Measurements from ENCODE around the gene RFPL4A. TPM values are rescaled to one million over a fixed set of nuclear protein-coding genes. Genes with fewer than 3 reads are reported as not detected.
"Not testable (repeated sequence)": the region's sequence is repeated elsewhere in the genome, so short reads cannot be mapped to it uniquely, and the experiment has no call there.

The RFPL4A gene
- not detected for total RNA-seq

- not testable (repeated sequence) for DNase-seq (ENCODE audit: low spot score); H3K27ac Mint-ChIP-seq; H3K36me3 Mint-ChIP-seq; ATAC-seq; H3K9me3 Mint-ChIP-seq; H3K4me3 Mint-ChIP-seq; H3K4me1 Mint-ChIP-seq (ENCODE audit: low read depth in 2 of 2)
- H3K27me3 Mint-ChIP-seq = peaks cover 4 to 34% of the 10 kb centered on the region in 2 donors
Observed at GRCh38 chr19:55758797-55759196, at the start of gene RFPL4A. TSS of gene RFPL4A (plus strand) at chr19:55759097. CDS start at chr19:55761801, 2,704 bp downstream.

GRCh38 chr19:55711719-55712118 lies 47.2 kb upstream of the RFPL4A start:
- peaks cover 4% of the 10 kb centered on the region for H3K9me3 Mint-ChIP-seq
- H3K27ac Mint-ChIP-seq = no peak overlapping the region
- H3K4me1 Mint-ChIP-seq (ENCODE audit: low read depth in 2 of 2) = peaks cover 0 to 11% of the 10 kb centered on the region in 2 donors
- ATAC-seq = no peak
- H3K4me3 Mint-ChIP-seq = no peak overlapping the region
- H3K27me3 Mint-ChIP-seq = peaks cover 0 to 5% of the 10 kb centered on the region in 2 donors
- H3K36me3 Mint-ChIP-seq = no peaks in the 10 kb centered on the region
- no peak for DNase-seq (ENCODE audit: low spot score)

- Mint-ChIP-seq H3K4me3 (no peak overlapping the region), H3K4me1 (ENCODE audit: low read depth in 2 of 2) (peaks cover 0 to 11% of the 10 kb centered on the region in 2 donors), H3K9me3 (peaks cover 4% of the 10 kb centered on the region), H3K27ac (peak overlapping the region in 1 of 2 donors; percentile 73), H3K36me3 (no peaks in the 10 kb centered on the region), H3K27me3 (peaks cover 7 to 12% of the 10 kb centered on the region in 2 donors)
- ATAC-seq = no peak
- no peak for DNase-seq (ENCODE audit: low spot score)
Observed at GRCh38 chr19:55712804-55713631, 45.9 kb upstream of the RFPL4A start.

- Mint-ChIP-seq H3K27ac (no peak overlapping the region), H3K4me3 (no peak overlapping the region), H3K4me1 (ENCODE audit: low read depth in 2 of 2) (peaks cover 0 to 8% of the 10 kb centered on the region in 2 donors), H3K9me3 (peaks cover 4% of the 10 kb centered on the region), H3K36me3 (peaks cover under 1% of the 10 kb centered on the region), H3K27me3 (peaks cover 21 to 30% of the 10 kb centered on the region in 2 donors)
- no peak for DNase-seq (ENCODE audit: low spot score)
- ATAC-seq = no peak
Observed at GRCh38 chr19:55716531-55716930, 42.4 kb upstream of the RFPL4A start.

- DNase-seq (ENCODE audit: low spot score) = no peak
- Mint-ChIP-seq H3K9me3 (peaks cover 8% of the 10 kb centered on the region), H3K36me3 (peaks cover 6% of the 10 kb centered on the region), H3K27me3 (peaks cover 26 to 37% of the 10 kb centered on the region in 2 donors), H3K4me1 (ENCODE audit: low read depth in 2 of 2) (peaks cover 0 to 7% of the 10 kb centered on the region in 2 donors), H3K27ac (no peak overlapping the region), H3K4me3 (no peak overlapping the region)
- ATAC-seq = no peak
Observed at GRCh38 chr19:55717251-55717650, 41.6 kb upstream of the RFPL4A start.

- peaks cover 29 to 42% of the 10 kb centered on the region in 2 donors for H3K27me3 Mint-ChIP-seq
- not testable (repeated sequence) for H3K27ac Mint-ChIP-seq; ATAC-seq; DNase-seq (ENCODE audit: low spot score); H3K4me3 Mint-ChIP-seq; H3K36me3 Mint-ChIP-seq; H3K4me1 Mint-ChIP-seq (ENCODE audit: low read depth in 2 of 2)
- H3K9me3 Mint-ChIP-seq = peaks cover 10% of the 10 kb centered on the region
Observed at GRCh38 chr19:55717879-55718711, 40.8 kb upstream of the RFPL4A start.

- Mint-ChIP-seq H3K4me3 (no peak overlapping the region), H3K27me3 (peaks cover 30 to 42% of the 10 kb centered on the region in 2 donors), H3K9me3 (peaks cover 9% of the 10 kb centered on the region), H3K36me3 (peaks cover 6% of the 10 kb centered on the region), H3K4me1 (ENCODE audit: low read depth in 2 of 2) (no peaks in the 10 kb centered on the region), H3K27ac (no peak overlapping the region)
- ATAC-seq = no peak
- DNase-seq (ENCODE audit: low spot score) = no peak
Observed at GRCh38 chr19:55720214-55720746, 38.6 kb upstream of the RFPL4A start.

GRCh38 chr19:55720801-55721200 lies 38.1 kb upstream of the RFPL4A start:
- no peaks in the 10 kb centered on the region for H3K4me1 Mint-ChIP-seq (ENCODE audit: low read depth in 2 of 2)
- H3K9me3 Mint-ChIP-seq = peaks cover 9% of the 10 kb centered on the region
- no peak overlapping the region for H3K27ac Mint-ChIP-seq
- ATAC-seq (no peak), DNase-seq (ENCODE audit: low spot score) (no peak)
- H3K27me3 Mint-ChIP-seq = peaks cover 33 to 42% of the 10 kb centered on the region in 2 donors
- H3K36me3 Mint-ChIP-seq = peaks cover 6% of the 10 kb centered on the region
- H3K4me3 Mint-ChIP-seq = no peak overlapping the region

GRCh38 chr19:55723491-55723890 lies 35.4 kb upstream of the RFPL4A start:
- DNase-seq (ENCODE audit: low spot score) (no peak), ATAC-seq (no peak)
- H3K9me3 Mint-ChIP-seq = peaks cover 9% of the 10 kb centered on the region
- H3K27ac Mint-ChIP-seq = no peak overlapping the region
- H3K4me1 Mint-ChIP-seq (ENCODE audit: low read depth in 2 of 2) = no peaks in the 10 kb centered on the region
- H3K36me3 Mint-ChIP-seq = peaks cover 6% of the 10 kb centered on the region
- peaks cover 26 to 40% of the 10 kb centered on the region in 2 donors for H3K27me3 Mint-ChIP-seq
- no peak overlapping the region for H3K4me3 Mint-ChIP-seq

- not testable (repeated sequence) for ATAC-seq; H3K27ac Mint-ChIP-seq; H3K4me1 Mint-ChIP-seq (ENCODE audit: low read depth in 2 of 2); H3K27me3 Mint-ChIP-seq; H3K36me3 Mint-ChIP-seq; H3K9me3 Mint-ChIP-seq; H3K4me3 Mint-ChIP-seq; DNase-seq (ENCODE audit: low spot score)
Observed at GRCh38 chr19:55730378-55730777, 28.5 kb upstream of the RFPL4A start.

- H3K4me1 Mint-ChIP-seq (ENCODE audit: low read depth in 2 of 2) = no peaks in the 10 kb centered on the region
- no peak for DNase-seq (ENCODE audit: low spot score)
- H3K27ac Mint-ChIP-seq = no peak within 1 kb of the TSS
- no peaks in the 10 kb centered on the region for H3K36me3 Mint-ChIP-seq
- H3K27me3 Mint-ChIP-seq = peaks cover 2 to 14% of the 10 kb centered on the region in 2 donors
- ATAC-seq = no peak
- no peaks in the 10 kb centered on the region for H3K9me3 Mint-ChIP-seq
- no peak within 1 kb of the TSS for H3K4me3 Mint-ChIP-seq
Observed at GRCh38 chr19:55738302-55738701, 20.6 kb upstream of the RFPL4A start, which contains the start of gene NLRP9. TSS of gene NLRP9 (minus strand) at chr19:55738402. CDS start at chr19:55738374, 28 bp downstream.

GRCh38 chr19:55750715-55751114 lies 8.2 kb upstream of the RFPL4A start:
- H3K4me3 Mint-ChIP-seq = no peak overlapping the region
- peaks cover 3 to 10% of the 10 kb centered on the region in 2 donors for H3K27me3 Mint-ChIP-seq
- DNase-seq (ENCODE audit: low spot score) (no peak), ATAC-seq (no peak)
- H3K4me1 Mint-ChIP-seq (ENCODE audit: low read depth in 2 of 2) = no peaks in the 10 kb centered on the region
- H3K27ac Mint-ChIP-seq = no peak overlapping the region
- H3K9me3 Mint-ChIP-seq = no peaks in the 10 kb centered on the region
- H3K36me3 Mint-ChIP-seq = no peaks in the 10 kb centered on the region

GRCh38 chr19:55753401-55753800 lies 5.5 kb upstream of the RFPL4A start:
- ATAC-seq = no peak
- H3K27me3 Mint-ChIP-seq = peaks cover 3 to 27% of the 10 kb centered on the region in 2 donors
- no peaks in the 10 kb centered on the region for H3K4me1 Mint-ChIP-seq (ENCODE audit: low read depth in 2 of 2)
- H3K36me3 Mint-ChIP-seq = no peaks in the 10 kb centered on the region
- peaks cover 3% of the 10 kb centered on the region for H3K9me3 Mint-ChIP-seq
- no peak overlapping the region for H3K4me3 Mint-ChIP-seq
- H3K27ac Mint-ChIP-seq = no peak overlapping the region
- DNase-seq (ENCODE audit: low spot score) = no peak

Data from natural killer cell treated with Interleukin-12 subunit alpha and Interleukin-12 subunit beta and Interleukin-15 and Interleukin-18, amount 100 ng/mL, for 72 hours (primary cell).